Measurements from ENCODE around the gene STAT5B.

Gene STAT5B

DNA sequence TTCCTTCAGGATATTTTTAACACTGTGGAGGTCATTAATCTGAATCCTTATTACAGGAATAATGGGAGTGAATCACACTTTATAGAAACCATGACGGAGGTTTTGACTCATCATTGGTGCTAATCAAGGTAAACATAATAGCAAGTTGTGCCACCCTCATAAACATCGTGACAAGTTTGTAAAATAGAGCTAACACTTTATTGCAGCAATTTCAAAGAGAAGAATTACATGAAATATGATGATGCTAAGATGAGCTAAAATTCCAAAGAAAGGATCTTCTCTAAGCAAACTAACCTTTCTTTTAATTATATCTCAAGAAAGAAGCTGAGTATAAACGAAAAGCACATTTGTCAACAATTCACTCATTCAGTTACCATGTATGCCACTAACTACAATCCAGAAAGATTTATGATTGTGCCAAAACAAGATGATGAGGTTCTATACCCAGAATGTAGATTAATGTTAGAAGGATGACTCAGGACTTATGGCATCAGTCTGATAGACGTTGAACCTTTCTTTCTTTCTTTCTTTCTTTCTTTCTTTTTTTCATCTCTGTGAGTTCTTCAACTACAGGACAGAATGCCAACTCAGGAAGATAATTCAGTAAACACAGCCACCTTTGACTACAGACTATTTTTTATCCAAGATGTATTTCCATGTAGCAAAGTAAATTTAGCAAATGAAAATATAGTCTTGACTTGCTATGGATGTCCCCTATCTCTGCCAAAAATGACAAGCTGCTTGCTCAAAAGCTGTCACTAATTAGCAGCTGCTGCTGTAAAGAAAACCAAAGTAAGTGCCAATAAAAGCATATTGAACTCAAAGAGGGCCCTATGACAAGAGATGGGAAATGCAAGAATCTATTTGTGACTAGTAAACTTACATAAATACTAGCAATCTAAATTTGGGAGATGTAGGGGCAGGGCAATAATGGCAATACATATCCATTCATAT, 23.3 kb downstream of the STAT5B start:
- no peak for TF ChIP-seq EZH2phosphoT487 (IDR thresholded peaks at IDR 0.05; ENCODE audit: low read length)
- TF ChIP-seq, protein P1, sequence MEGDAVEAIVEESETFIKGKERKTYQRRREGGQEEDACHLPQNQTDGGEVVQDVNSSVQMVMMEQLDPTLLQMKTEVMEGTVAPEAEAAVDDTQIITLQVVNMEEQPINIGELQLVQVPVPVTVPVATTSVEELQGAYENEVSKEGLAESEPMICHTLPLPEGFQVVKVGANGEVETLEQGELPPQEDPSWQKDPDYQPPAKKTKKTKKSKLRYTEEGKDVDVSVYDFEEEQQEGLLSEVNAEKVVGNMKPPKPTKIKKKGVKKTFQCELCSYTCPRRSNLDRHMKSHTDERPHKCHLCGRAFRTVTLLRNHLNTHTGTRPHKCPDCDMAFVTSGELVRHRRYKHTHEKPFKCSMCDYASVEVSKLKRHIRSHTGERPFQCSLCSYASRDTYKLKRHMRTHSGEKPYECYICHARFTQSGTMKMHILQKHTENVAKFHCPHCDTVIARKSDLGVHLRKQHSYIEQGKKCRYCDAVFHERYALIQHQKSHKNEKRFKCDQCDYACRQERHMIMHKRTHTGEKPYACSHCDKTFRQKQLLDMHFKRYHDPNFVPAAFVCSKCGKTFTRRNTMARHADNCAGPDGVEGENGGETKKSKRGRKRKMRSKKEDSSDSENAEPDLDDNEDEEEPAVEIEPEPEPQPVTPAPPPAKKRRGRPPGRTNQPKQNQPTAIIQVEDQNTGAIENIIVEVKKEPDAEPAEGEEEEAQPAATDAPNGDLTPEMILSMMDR (IDR thresholded peaks at IDR 0.05; ENCODE audit: low read length) = no peak
- no peak for TF ChIP-seq EZH2 (optimal IDR thresholded peaks at IDR 0.05; ENCODE audit: low read depth, low read length)
- Histone ChIP-seq H3K36me3 (replicated peaks; ENCODE audit: insufficient read depth, low read length) (no peaks in the 10 kb centered on the region), H2AFZ (ENCODE audit: low read length) (no peak overlapping the region), H3K79me2 (ENCODE audit: low read length) (peaks cover under 1% of the 10 kb centered on the region; the same call in 1 of the 2 replicates), H3K9me3 (replicated peaks; ENCODE audit: insufficient read depth, low read length) (no peaks in the 10 kb centered on the region), H3K27me3 (replicated peaks; ENCODE audit: insufficient read depth, low read length) (no peaks in the 10 kb centered on the region), H4K20me1 (ENCODE audit: insufficient read depth, low read length) (no peaks in the 10 kb centered on the region), H3K9ac (ENCODE audit: low read length) (no peak overlapping the region), H3K9me2 (replicated peaks; ENCODE audit: insufficient read depth, low read length) (no peaks in the 10 kb centered on the region), H3K4me1 (ENCODE audit: low read length) (peaks cover 10% of the 10 kb centered on the region), H3K4me2 (ENCODE audit: low read depth, low read length) (no peak overlapping the region), H3K4me3 (ENCODE audit: low read length) (no peak overlapping the region), H3K27ac (ENCODE audit: low read length) (no peak overlapping the region), H3F3A (ENCODE audit: insufficient read depth, low read length) (peaks cover 11% of the 10 kb centered on the region)
- DNase-seq = no peak

GRCh38 chr17:42251115-42251514, 25.1 kb downstream of the STAT5B start:
- H3K9me3 ChIP-seq (replicated peaks; ENCODE audit: insufficient read depth, low read length) = no peaks in the 10 kb centered on the region
- peaks cover 9% of the 10 kb centered on the region; the same call in 1 of the 2 replicates for H3K79me2 ChIP-seq (ENCODE audit: low read length)
- no peaks in the 10 kb centered on the region for H4K20me1 ChIP-seq (ENCODE audit: insufficient read depth, low read length)
- no peaks in the 10 kb centered on the region for H3K36me3 ChIP-seq (replicated peaks; ENCODE audit: insufficient read depth, low read length)
- H3K4me3 ChIP-seq (ENCODE audit: low read length) = no peak overlapping the region
- H3K4me1 ChIP-seq (ENCODE audit: low read length) = peaks cover 24% of the 10 kb centered on the region
- H3K27ac ChIP-seq (ENCODE audit: low read length) = no peak overlapping the region
- peaks cover 24% of the 10 kb centered on the region for H3F3A ChIP-seq (ENCODE audit: insufficient read depth, low read length)
- H3K9ac ChIP-seq (ENCODE audit: low read length) = no peak overlapping the region
- TF ChIP-seq EZH2 (optimal IDR thresholded peaks at IDR 0.05; ENCODE audit: low read depth, low read length) = no peak
- TF ChIP-seq, protein P1 (IDR thresholded peaks at IDR 0.05; ENCODE audit: low read length) = peak; percentile 35
- no peak overlapping the region for H3K4me2 ChIP-seq (ENCODE audit: low read depth, low read length)
- H3K9me2 ChIP-seq (replicated peaks; ENCODE audit: insufficient read depth, low read length) = no peaks in the 10 kb centered on the region
- H2AFZ ChIP-seq (ENCODE audit: low read length) = no peak overlapping the region
- DNase-seq = no peak
- H3K27me3 ChIP-seq (replicated peaks; ENCODE audit: insufficient read depth, low read length) = no peaks in the 10 kb centered on the region

DNA sequence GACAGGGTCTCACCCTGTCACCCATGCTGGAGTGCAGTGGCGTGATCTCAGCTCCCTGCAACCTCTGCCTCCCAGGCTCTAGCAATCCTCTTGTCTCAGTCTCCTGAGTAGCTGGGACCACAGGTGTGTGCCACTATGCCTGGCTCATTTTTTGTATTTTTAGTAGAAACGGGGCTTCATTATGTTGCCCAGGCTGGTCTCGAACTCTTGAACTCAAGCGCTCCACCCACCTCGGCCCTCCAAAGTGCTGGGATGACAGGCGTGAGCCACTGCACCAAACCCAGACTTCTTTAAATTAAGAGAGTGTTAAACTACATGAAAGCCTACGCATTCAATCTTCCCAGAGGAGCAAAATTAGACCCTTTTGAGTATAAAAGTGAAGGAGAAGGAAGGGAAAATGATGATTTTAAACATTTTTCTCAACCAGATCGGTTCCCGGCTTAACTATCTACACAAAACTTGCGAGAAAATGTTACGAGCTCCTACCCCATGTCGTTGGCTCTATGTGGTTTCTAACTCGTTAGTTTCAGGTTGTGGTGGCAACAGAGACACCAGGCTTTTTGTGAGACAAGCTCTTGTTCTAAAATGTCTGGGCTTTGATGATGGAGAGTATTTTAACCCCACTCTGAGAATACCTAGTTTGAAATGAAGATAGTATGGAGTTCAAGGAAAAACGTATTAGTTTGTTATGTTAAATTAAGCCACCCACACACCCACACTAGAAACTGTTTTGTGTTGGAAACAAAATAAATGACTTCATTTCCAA, 26.3 kb downstream of the STAT5B start:
- peaks cover 9% of the 10 kb centered on the region; the same call in 1 of the 2 replicates for H3K79me2 ChIP-seq (ENCODE audit: low read length)
- no peaks in the 10 kb centered on the region for H3K27me3 ChIP-seq (replicated peaks; ENCODE audit: insufficient read depth, low read length)
- no peaks in the 10 kb centered on the region for H3K9me3 ChIP-seq (replicated peaks; ENCODE audit: insufficient read depth, low read length)
- H3K9ac ChIP-seq (ENCODE audit: low read length) = 0 out of 2 replicates have a peak overlapping the region, but pooled peaks have one; percentile 19
- H3K36me3 ChIP-seq (replicated peaks; ENCODE audit: insufficient read depth, low read length) = no peaks in the 10 kb centered on the region
- peaks cover 24% of the 10 kb centered on the region for H3F3A ChIP-seq (ENCODE audit: insufficient read depth, low read length)
- peaks cover 24% of the 10 kb centered on the region for H3K4me1 ChIP-seq (ENCODE audit: low read length)
- peak overlapping the region; percentile 79 for H3K4me2 ChIP-seq (ENCODE audit: low read depth, low read length)
- no peaks in the 10 kb centered on the region for H4K20me1 ChIP-seq (ENCODE audit: insufficient read depth, low read length)
- peak; percentile 12 for DNase-seq
- H3K27ac ChIP-seq (ENCODE audit: low read length) = peak overlapping the region; percentile 64; the same call in 1 of the 2 replicates
- TF ChIP-seq, protein P1 (IDR thresholded peaks at IDR 0.05; ENCODE audit: low read length) = no peak
- no peak for TF ChIP-seq EZH2 (optimal IDR thresholded peaks at IDR 0.05; ENCODE audit: low read depth, low read length)
- no peak for TF ChIP-seq EZH2phosphoT487 (IDR thresholded peaks at IDR 0.05; ENCODE audit: low read length)
- no peaks in the 10 kb centered on the region for H3K9me2 ChIP-seq (replicated peaks; ENCODE audit: insufficient read depth, low read length)
- no peak overlapping the region for H2AFZ ChIP-seq (ENCODE audit: low read length)
- no peak overlapping the region for H3K4me3 ChIP-seq (ENCODE audit: low read length)

Measured in MM.1S (cell line).